HG02884 (cell line): ENCODE results near the gene GTF2H2C.
A peak's percentile ranks its signal among the peaks of the same experiment; 100 is the strongest.
"Not testable (repeated sequence)": the region's sequence is repeated elsewhere in the genome, so short reads cannot be mapped to it uniquely, and the experiment has no call there.

Source experiments
- ATAC-seq: cut with Tn5 transposase; IDR thresholded peaks from one replicate; pipeline ENCODE4 v1.9.1; 2021; ENCODE audit warnings: mild to moderate bottlenecking, moderate library complexity; ENCODE audit not compliant: unreplicated experiment

GTF2H2C gene

DNA sequence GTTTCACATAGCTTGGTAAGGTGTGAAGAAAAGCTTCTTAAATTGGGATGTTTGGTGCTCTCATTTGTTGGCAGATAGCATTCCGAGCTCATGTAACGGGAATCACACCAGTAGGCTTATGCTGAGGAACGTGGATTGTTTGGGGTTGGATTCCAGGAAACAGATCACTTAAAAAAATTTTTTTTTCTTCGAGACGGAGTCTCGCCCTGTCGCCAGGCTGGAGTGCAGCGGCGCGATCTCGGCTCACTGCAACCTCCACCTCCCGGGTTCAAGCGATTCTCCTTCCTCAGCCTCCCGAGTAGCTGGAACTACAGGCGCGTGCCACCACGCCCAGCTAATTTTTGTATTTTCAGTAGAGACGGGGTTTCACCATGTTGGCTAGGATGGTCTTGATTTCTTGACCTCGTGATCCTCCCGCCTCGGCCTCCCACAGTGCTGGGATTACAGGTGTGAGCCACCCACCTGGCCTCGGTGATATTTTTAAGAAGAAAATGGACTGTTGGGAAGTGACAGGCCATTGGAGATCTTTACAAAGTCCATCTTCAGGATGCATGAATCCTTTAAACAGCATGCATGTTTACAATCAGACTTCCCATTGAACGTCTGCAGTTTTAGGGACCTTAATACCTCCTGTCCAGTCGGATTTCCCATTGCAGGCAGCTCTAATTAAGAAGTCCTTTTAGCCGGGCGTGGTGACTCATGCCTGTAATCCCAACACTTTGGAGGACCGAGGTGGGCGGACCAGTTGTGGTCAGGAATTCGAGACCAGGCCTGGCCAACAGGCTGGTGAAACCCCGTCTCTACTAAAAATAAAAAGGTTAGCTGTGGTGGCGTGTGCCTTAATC lies 818 bp downstream of the GTF2H2C start:
- ATAC-seq, result not testable (repeated sequence)

DNA sequence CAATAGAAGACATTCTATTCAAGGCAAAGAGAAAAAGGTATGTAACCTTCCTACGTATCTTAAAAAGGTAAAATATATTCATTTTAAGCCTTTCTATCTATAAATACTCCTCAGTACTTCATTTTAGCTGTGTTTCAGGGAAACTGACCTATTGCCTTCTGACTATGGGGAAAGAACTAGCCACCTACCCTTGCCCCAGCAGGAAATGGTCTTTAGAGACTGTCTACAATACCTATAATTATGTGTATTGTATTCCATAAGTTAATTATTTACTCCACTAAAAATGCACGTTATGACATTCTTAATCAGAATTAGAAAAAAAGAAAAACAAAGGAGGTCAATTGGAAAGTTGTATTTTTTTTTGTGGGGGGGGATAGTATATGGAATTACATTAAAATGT lies 6.2 kb downstream of the GTF2H2C start:
- ATAC-seq, result not testable (repeated sequence)

GRCh38 chr5:69568072-69568471 lies 8.1 kb downstream of the GTF2H2C start:
- ATAC-seq, result not testable (repeated sequence)

- ATAC-seq, result not testable (repeated sequence)
These were observed 23.4 kb downstream of the GTF2H2C start for GRCh38 chr5:69583356-69583755.

- ATAC-seq, result not testable (repeated sequence)
These were observed 36.3 kb downstream of the GTF2H2C start for GRCh38 chr5:69596114-69596840.

DNA sequence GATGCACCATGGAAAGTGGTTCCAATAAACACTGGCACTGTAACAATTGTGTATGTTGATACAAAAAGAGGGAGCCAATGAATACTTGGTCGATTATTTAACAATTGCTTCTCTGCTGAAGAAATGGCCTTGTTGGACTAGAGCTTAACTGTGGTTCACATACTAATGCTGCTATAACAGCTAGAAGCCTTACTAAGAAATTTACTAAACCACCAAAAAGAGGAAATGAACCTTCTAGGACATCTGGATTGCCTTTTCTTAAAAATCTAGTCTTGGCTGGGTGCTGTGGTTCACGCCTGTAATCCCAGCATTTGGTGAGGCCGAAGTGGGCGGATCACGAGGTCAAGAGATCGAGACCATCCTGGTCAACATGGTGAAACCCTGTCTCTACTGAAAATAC lies 42.0 kb downstream of the GTF2H2C start:
- ATAC-seq, result peak; percentile 84

DNA sequence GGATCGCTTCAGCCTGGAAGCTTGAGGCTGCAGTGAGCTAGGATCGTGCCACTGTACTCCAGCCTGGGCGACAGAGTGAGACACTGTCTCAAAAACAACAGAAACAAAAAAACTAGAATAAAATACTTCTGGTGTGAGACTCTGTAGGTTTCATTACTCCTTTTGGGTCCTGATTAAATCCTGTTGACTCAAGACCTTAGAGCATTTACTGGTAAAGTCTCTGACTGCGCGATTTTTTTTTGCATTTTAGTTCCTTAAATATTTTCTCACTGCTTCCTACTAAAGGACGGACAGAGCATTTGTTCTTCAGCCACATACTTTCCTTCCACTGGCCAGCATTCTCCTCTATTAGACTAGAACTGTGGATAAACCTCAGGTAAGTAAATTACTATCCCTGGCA lies 46.8 kb downstream of the GTF2H2C start:
- not testable (repeated sequence) for ATAC-seq

GRCh38 chr5:69607750-69608149 lies 47.8 kb downstream of the GTF2H2C start:
- not testable (repeated sequence) for ATAC-seq

DNA sequence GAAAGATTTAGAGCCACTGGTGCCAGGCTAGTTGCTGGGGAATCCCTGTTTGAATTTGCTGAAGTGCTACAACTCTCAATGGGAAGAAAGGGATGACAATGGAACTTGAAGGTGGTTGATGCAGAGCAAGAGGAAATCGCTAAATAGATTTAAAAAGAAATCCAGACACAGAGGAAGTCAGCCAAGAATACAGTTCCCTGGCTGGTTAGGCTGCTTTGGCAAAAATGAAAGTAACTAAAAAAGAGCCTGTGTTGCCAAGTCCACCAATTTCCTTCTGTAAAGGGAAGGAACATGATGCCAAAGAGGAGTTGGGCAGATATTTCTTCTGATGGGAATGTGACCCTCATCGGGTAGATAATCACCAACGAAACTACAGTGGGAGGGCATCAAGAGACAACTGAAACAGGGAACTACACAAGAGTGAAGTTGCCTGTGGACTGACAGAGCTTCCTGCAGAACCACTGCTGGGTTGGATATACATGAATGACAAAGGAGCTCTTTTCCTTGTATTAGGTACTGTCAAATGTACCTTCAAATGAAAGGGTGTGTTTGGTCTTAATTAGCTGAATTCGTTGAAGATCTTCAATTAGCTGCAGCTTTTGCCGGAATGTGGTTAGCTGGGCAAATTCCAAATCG lies 49.0 kb downstream of the GTF2H2C start:
- ATAC-seq, result not testable (repeated sequence)

GRCh38 chr5:69614843-69615242 lies 54.9 kb downstream of the GTF2H2C start:
- ATAC-seq, result not testable (repeated sequence)

- ATAC-seq, result not testable (repeated sequence)
These were observed 71.9 kb downstream of the GTF2H2C start for GRCh38 chr5:69631879-69632278.
